GM18909 (cell line): Measurements from ENCODE around the gene BTG4.

Experiments
- ATAC-seq: cut with Tn5 transposase; IDR thresholded peaks from one replicate; pipeline ENCODE4 v1.9.1; 2021; ENCODE audit warnings: mild to moderate bottlenecking; ENCODE audit not compliant: unreplicated experiment, poor library complexity

Gene BTG4

DNA sequence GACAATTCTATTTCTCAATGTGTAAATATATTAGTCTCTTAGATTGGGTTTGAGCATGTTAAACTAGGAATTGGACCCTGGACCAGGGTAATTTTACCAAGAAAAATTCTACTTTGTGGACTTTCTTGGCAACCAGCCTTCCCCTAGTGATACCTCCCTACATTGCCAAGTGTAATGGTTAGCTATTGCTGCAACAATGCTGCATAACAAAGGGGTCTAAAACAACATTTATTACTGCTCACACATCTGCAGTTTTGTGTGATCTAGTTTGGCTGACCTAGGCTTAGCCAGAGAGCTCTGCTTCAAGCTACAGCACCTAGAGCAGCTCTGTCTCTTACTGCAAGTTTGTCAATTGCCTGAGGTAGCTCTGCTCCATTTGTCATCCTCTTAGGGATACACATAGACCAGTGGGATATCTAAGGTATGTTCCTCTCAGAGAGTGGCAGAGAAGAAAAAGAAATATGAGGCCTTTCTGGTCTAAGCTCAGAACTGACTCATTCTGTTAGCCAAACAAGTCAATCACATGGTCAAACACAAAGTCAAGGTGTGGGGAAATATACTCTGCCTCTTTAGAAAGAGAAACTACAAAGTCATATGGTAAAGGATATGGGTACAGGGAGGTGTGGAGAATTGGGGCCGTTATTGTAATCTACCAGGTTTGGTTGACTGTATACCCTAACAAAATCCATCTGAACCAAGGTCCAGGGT is 26.4 kb upstream of the BTG4 start:
- no peak for ATAC-seq

- ATAC-seq = no peak
These were observed 25.2 kb upstream of the BTG4 start for GRCh38 chr11:111537336-111537860.

DNA sequence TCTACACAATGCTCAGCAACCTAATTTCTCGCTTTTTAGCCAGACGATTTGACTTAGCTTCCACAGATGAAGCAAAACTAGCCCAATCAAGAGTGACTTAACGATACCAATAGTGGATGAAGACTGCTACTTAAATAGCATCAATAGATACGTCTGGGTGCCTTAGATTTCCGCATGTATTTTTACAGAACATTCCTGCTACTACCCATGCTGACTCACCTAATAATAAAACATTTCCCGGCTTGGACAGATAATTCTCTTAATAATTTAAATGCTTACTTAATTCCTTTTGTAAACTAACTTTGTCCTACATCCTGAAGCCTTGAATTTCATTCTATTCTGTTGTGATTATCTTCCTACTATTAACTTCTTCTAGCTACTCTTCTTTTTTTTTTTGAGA is 23.1 kb upstream of the BTG4 start:
- no peak for ATAC-seq

- no peak for ATAC-seq
These were observed 20.2 kb upstream of the BTG4 start for GRCh38 chr11:111532365-111532709.

DNA sequence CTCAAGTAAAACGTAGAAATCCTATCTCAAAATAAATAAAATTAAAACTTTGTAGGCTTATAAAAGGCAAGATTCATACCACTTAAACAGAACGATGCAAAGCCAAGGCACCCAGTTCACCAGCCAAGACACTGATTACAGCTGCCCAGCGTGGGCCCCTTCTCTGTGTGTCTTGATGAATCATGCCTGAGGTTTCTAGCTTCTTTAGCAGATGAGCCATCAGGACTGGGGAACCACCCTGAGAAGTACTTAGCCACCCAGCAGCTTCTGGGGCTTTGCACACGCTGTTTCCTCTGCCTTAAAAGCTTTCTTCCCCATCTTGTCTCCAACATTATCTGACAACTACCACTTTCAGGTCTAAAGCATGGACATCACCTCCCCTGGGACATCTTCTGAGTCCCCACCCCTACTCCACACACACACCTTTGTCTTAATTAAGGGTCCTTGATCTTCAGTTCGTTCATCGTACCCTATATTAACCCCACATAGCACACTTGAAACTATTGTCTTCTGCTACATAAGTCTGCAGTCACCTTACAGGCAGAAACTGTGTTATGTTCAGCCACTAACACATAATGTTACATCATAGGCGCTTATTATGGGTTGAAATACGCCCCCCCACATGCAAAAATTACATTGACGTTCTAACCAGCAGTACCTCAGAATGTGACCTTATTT is 19.6 kb upstream of the BTG4 start:
- ATAC-seq = peak; percentile 53

DNA sequence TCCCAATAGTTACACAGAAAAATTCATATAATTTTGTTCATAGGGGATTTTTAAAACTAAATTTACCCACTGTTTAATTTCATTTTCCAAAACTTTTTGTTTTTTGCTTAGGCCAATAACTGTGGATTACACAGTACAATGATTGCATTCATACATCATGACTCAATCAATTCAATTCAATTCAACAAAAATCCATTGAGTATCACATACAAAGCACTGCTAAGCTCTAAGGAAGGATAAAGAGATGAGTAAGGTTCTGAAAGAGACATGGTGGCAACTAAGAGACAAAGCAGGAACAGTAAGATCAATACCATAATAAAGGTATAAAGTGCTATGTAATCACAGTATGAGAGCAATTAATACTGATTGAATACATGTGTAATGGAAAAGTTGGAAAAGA is 18.9 kb upstream of the BTG4 start:
- no peak for ATAC-seq

DNA sequence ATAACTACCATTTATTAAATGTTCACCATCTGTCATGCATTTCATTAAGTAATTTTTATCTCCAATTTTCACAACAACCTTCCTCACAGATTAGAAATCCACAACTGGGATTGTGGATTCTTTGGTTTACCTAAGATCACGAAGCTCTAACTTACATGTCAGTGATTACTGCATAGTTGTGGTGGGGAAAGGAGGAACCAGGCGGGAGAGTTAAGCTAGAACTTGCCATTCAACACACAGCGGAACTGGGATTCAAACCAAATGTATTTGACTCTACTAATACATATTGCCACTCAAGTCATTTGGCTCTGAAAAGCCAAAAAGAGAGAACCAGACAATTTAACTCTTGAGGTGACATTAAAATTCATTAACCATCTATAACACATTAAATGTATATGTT is 17.9 kb upstream of the BTG4 start:
- ATAC-seq = no peak

DNA sequence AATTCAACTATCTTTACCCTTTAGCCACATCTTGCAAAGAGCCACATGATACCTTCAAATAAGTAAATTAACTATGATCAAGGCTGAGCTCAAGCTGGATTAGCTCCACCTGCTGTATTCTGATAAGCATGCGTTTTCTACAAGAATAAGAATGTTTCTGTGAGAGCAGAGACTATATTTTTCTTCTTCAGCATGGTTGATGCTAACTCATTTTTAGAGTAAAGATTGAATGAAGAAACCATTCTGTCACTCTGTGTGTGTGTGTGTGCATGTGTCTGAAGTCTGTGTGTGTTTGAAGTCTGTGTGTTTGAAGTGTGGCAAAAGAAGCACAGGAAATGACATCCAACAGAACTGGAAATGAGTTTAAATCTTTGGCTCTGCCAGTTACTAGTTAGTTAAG is 16.4 kb upstream of the BTG4 start:
- ATAC-seq = no peak

- ATAC-seq = no peak
These were observed 15.1 kb upstream of the BTG4 start for GRCh38 chr11:111527279-111527678.

- ATAC-seq = no peak
These were observed 14.3 kb upstream of the BTG4 start for GRCh38 chr11:111526501-111526900.

GRCh38 chr11:111525456-111525855 is 13.3 kb upstream of the BTG4 start:
- no peak for ATAC-seq

DNA sequence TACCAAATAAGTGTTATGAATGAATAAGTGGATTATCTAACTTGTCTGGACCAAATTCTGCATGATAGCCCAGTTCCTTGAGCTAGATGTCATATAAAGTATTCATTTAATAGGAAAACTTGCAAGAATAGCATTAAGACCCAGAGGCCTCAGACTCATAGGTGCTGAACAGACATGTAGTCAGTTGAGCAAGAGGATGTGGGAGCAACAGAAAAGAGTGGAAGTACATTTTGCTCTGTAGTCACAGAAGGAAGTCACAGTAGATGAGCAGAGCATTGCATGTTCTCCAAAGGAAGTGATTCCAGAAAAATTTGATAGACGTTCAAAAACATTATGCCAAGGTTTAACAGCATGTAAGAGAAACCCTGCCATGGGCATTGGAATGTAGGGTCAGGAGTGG is 11.9 kb upstream of the BTG4 start:
- no peak for ATAC-seq

- ATAC-seq = no peak
These were observed 11.2 kb upstream of the BTG4 start for GRCh38 chr11:111523343-111523742.

GRCh38 chr11:111522426-111522825 is 10.2 kb upstream of the BTG4 start:
- no peak for ATAC-seq

- ATAC-seq = no peak
These were observed 8.9 kb upstream of the BTG4 start for GRCh38 chr11:111521135-111521534.

- no peak for ATAC-seq
These were observed 8.4 kb upstream of the BTG4 start for GRCh38 chr11:111520560-111520959.

DNA sequence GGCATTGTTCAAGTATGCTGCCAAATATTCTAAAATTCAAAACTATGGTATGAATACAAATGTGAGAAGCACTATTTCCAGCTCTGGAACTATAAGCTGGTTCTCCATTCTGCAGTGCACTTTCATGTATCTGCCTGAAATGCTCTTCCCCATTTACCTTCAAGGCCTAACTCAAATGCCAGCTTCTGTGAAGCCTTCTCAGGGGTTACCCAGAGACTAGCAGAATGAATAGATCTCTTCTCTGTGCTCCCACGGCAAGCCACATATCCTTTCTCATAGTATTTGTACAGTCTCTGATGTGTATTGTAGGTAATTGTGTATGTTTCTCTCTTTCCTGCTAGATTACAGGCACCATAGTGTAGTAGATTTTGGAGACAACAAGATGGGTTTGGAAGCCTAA is 6.5 kb upstream of the BTG4 start:
- no peak for ATAC-seq

DNA sequence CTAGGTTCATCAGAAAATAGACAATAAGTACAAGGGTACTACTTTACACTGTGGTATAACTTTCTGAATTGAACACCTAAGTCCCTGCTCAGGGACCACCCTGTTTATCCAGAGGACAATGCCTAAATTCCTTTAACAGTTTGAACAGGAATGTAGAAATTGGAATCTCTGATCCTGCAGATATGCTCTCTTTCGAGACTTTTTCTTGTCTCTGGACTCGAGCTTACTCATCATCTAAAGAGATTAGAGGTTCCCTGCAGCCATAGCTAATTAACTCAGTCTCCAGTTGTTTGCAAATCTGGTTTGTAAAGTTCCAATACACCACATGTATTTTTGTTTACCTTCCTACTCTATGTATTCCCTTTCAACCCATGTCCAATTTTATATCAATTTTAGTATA is 3.4 kb upstream of the BTG4 start:
- no peak for ATAC-seq

- no peak for ATAC-seq
These were observed 2.2 kb upstream of the BTG4 start, which contains the start of gene HOATZ for GRCh38 chr11:111514216-111515031. TSS of gene HOATZ (plus strand) at chr11:111514778. CDS start at chr11:111514785, 7 bp downstream.

GRCh38 chr11:111513240-111513605 is 1.0 kb upstream of the BTG4 start:
- ATAC-seq = no peak

DNA sequence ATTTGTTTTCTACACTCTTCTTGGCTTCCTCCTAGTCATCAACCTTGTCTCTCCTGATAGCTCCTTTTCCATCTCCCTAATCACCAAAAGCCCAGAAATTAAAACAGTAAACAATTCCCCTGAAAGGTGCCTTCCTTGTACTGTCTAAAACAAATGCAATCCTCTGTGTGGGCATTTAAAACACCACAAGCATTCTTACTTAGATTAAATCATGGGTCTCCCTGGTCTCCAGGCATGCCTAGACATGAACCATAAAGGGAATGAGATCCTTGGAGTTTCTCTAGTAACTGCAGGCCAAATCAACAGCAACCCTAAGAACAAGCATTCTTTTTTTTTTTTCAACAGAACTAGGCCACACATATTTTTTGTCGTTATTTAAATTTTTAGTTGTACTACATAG is 1.9 kb downstream of the BTG4 start:
- ATAC-seq = no peak
